ENCODE results near the gene DCLK1.

GRCh38 chr13:35876601-35877000 lies 254.6 kb downstream of the DCLK1 start:
- no peak for TF ChIP-seq CTCF (IDR thresholded peaks at IDR 0.05)
- TF ChIP-seq EP300 (IDR thresholded peaks at IDR 0.05; ENCODE audit: low read depth) = no peak
- no peak for TF ChIP-seq POLR2A (IDR thresholded peaks at IDR 0.05)
- no peak for TF ChIP-seq POLR2AphosphoS5 (IDR thresholded peaks at IDR 0.05)
